Mesothelial cell of epicardium (in vitro differentiated cells): Measurements from ENCODE around the gene CBX2. TPM values are rescaled to one million over a fixed set of nuclear protein-coding genes. Genes with fewer than 3 reads are reported as not detected.
"Not testable (repeated sequence)": the region's sequence is repeated elsewhere in the genome, so short reads cannot be mapped to it uniquely, and the experiment has no call there.

Source experiments
- DNase-seq, 2 experiments: peaks; one replicate each; pipeline ENCODE4 v3.0.0; 2021; ENCODE audit warnings: low spot score in 2 of 2; ENCODE audit not compliant: unreplicated experiment in 2 of 2
- H3K27ac Mint-ChIP-seq: 2 replicates; pipeline ENCODE4 v1.8.0; 2021; ENCODE audit warnings: mixed read lengths
- H3K27me3 Mint-ChIP-seq: 2 replicates; pipeline ENCODE4 v1.8.0; 2021; ENCODE audit warnings: low read depth, mixed read lengths
- H3K36me3 Mint-ChIP-seq: 2 replicates; pipeline ENCODE4 v1.8.0; 2021; ENCODE audit warnings: mixed read lengths
- H3K4me1 Mint-ChIP-seq: 2 replicates; pipeline ENCODE4 v1.8.0; 2021; ENCODE audit warnings: mixed read lengths
- H3K4me3 Mint-ChIP-seq: 2 replicates; pipeline ENCODE4 v1.8.0; 2021; ENCODE audit warnings: mild to moderate bottlenecking, moderate library complexity, mixed read lengths
- H3K9me3 Mint-ChIP-seq: 2 replicates; pipeline ENCODE4 v1.8.0; 2021; ENCODE audit warnings: mixed read lengths
- total RNA-seq: library from RNA; stranded (reverse); gene quantifications from 3 replicates; pipeline ENCODE4 v1.2.1, GENCODE V29; 2021
- TF ChIP-seq, protein P1 (sequence below): fragments of 200-600 bp; sonication (generic); IDR thresholded peaks from one replicate; pipeline ENCODE4 v1.5.0; 2021; ENCODE audit warnings: antibody characterized with exemption; ENCODE audit not compliant: unreplicated experiment

CBX2 gene
- total RNA-seq, 1 donor from 2014 or later = 49.7 TPM

DNA sequence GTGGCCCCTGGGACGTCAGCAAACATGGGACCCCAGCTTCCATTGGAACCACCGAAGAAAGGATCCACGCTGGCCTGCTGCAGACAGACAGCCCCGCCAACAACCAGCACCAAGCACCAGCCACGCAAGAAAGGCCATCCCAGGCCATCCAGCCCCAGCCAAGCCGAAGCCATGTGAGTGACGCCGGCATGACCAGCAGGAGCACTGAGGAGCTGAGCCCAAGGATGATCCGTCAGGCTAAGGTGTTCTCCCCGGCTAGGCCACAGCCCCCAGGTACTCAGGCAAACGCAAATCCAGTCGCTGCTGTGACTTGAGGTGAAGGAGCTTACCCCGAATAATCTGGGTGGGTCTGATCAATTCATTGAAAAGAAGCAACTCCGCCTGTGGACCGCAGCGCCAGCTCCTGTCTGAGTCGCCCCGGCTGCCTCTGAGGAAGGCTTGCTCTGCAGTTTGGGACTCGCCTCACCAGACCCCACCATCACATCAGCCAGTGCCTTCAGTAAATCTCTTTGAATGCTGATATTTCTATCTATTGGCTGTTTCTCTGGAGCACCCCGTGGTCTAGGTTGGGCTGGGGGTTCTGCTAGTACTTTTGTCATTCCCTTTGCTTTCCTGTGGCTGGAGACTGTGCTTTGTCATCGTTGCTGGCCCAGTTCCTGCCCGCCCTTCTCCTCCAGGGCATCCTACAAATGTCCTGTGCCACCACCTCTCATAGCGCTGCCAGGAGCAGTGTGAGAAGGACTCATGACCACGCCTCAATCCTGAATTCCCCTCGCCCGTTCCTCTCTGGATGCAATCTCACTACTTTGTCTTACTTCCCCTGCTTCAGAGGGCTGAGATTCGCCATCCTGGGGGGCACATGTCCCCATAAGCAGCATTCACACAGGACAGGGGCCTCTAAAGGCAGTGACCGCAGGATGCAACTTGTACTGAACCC, 8.1 kb upstream of the CBX2 start:
- TF ChIP-seq, protein P1, sequence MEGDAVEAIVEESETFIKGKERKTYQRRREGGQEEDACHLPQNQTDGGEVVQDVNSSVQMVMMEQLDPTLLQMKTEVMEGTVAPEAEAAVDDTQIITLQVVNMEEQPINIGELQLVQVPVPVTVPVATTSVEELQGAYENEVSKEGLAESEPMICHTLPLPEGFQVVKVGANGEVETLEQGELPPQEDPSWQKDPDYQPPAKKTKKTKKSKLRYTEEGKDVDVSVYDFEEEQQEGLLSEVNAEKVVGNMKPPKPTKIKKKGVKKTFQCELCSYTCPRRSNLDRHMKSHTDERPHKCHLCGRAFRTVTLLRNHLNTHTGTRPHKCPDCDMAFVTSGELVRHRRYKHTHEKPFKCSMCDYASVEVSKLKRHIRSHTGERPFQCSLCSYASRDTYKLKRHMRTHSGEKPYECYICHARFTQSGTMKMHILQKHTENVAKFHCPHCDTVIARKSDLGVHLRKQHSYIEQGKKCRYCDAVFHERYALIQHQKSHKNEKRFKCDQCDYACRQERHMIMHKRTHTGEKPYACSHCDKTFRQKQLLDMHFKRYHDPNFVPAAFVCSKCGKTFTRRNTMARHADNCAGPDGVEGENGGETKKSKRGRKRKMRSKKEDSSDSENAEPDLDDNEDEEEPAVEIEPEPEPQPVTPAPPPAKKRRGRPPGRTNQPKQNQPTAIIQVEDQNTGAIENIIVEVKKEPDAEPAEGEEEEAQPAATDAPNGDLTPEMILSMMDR = no peak
- H3K27ac Mint-ChIP-seq = no peak overlapping the region
- no peaks in the 10 kb centered on the region for H3K9me3 Mint-ChIP-seq
- H3K36me3 Mint-ChIP-seq = no peaks in the 10 kb centered on the region
- H3K4me1 Mint-ChIP-seq = no peaks in the 10 kb centered on the region
- H3K4me3 Mint-ChIP-seq = no peak overlapping the region
- DNase-seq = no peak
- peaks cover 30% of the 10 kb centered on the region for H3K27me3 Mint-ChIP-seq

DNA sequence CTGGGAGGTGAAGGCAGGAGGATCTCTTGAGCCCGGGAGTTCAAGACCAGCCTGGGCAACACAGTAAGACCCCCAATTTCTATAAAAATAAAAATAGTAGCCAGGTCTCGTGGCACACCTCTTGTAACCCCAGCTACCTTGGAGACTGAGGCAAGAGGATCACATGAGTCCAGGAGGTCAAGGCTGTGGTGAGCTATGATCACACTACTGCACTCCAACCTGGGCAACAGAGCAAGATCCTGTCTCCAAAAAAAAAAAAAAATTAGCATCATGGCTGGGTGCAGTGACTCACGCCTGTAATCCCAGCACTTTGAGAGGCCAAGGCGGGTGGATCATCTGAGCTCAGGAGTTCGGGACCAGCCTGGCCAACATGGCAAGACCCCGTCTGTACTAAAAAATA, 6.7 kb upstream of the CBX2 start:
- TF ChIP-seq, protein P1 = no peak
- no peak overlapping the region for H3K27ac Mint-ChIP-seq
- no peaks in the 10 kb centered on the region for H3K9me3 Mint-ChIP-seq
- H3K4me3 Mint-ChIP-seq = no peak overlapping the region
- H3K36me3 Mint-ChIP-seq = no peaks in the 10 kb centered on the region
- no peak for DNase-seq
- H3K27me3 Mint-ChIP-seq = peaks cover 31% of the 10 kb centered on the region
- peaks cover 3% of the 10 kb centered on the region for H3K4me1 Mint-ChIP-seq

DNA sequence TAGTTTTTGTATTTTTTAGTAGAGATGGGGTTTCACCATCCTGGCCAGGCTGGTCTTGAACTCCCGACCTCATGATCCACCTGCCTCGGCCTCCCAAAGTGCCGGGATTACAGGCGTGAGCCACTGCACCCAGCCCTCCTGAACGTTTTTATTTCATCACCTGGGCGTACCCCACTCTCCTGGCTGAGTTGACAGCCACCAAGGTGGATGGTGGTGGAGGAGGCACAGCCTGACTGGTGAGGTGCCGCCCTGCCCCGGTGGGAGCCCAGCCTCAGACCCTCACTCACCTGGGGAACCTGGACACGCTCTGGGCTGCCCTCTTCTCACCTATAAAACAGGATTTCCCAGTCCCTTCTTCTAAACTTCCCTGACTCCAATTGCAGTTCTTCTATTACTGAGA, 5.2 kb upstream of the CBX2 start:
- H3K36me3 Mint-ChIP-seq, H3K4me3 Mint-ChIP-seq, DNase-seq, H3K9me3 Mint-ChIP-seq, H3K27ac Mint-ChIP-seq: not testable (repeated sequence)
- Mint-ChIP-seq H3K27me3 (peaks cover 30% of the 10 kb centered on the region), H3K4me1 (peaks cover 15% of the 10 kb centered on the region)

DNA sequence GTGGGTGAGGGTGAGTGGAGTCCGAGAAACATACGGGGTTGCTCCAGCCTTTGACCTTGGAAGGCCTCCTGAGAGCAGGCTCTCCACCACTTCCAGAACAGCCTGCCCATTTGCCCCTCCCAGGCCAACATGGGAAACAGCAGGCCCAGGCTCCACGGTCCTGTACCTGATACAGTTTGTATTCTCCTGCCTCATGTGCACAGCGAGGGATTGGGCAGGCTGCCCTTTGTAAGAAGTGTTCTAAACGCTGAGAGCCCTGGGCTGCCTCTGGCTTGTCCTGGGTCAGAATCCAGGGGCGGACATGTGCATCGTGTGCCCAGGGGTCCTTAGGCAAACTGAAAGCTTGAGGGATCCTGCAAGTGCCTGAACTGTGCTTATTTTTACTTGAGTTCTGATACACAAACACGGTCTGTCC, 3.4 kb upstream of the CBX2 start:
- no peaks in the 10 kb centered on the region for H3K36me3 Mint-ChIP-seq
- TF ChIP-seq, protein P1 = no peak
- no peaks in the 10 kb centered on the region for H3K9me3 Mint-ChIP-seq
- H3K27me3 Mint-ChIP-seq = peaks cover 27% of the 10 kb centered on the region
- H3K4me3 Mint-ChIP-seq = no peak overlapping the region
- H3K4me1 Mint-ChIP-seq = peaks cover 25% of the 10 kb centered on the region
- H3K27ac Mint-ChIP-seq = no peak overlapping the region
- no peak for DNase-seq

DNA sequence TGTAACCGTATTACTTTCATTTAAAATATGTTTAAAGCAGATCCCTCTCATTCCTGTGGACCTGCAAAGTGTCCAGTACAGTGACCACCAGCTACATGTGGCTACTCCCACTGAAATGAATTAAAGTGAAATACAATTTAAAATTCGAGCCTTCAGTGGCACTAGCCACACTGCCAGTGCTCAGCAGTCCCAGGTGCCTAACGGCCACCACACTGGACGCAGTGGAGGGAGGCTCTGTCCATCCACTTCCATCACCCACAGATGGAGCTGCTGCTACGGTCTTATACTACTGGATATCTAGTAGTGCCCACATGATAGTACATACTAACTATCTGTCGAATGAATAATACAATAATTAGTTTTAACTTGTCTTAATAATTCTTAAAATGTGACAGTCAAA, 2.3 kb upstream of the CBX2 start:
- Mint-ChIP-seq H3K36me3 (peaks cover 10% of the 10 kb centered on the region), H3K9me3 (no peaks in the 10 kb centered on the region), H3K27me3 (peaks cover 26% of the 10 kb centered on the region), H3K4me1 (peaks cover 30% of the 10 kb centered on the region), H3K27ac (no peak overlapping the region), H3K4me3 (no peak overlapping the region)
- TF ChIP-seq, protein P1 = no peak
- DNase-seq = no peak

DNA sequence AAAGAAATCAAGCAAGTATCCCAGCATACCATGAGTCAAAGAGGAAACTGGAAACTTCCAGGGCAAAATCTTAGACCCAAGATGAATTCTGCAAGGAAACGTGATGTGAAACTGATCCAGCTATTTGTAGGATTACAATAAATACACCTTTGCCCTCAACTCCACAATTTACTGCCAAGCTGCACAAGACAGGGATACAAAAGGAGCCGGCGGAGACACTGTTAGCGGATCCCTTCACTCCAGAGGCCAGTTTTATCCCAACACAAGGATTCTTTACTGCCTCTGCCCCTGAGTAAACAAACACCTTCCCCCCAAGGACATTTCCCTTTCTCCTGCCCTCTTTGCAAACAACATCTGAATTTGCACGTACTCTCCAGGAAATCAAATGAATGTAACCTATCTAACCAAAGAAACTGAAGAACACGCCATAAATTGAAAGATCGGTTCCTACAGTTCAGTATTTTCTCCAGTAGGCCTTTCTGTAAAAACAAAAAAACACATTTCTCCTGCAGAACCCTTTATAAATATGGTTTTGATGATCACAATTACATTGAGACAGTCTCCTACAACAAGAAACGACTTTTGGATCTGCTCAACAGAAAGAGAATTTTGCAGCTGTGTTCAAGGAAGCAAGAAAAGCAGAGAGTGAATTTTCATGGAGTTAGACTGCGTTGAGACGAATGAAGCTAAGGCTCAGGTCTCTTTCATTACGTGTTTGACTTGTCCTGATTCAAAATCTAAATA, 1.4 kb upstream of the CBX2 start:
- Mint-ChIP-seq H3K4me3 (peak overlapping the region; percentile 69), H3K27me3 (peaks cover 26% of the 10 kb centered on the region), H3K4me1 (peaks cover 30% of the 10 kb centered on the region), H3K27ac (peak overlapping the region; percentile 36), H3K9me3 (no peaks in the 10 kb centered on the region), H3K36me3 (peaks cover 18% of the 10 kb centered on the region)
- TF ChIP-seq, protein P1 = no peak
- DNase-seq = no peak
